ENCODE measurements around the gene RAB7B.
"Not testable (repeated sequence)": the region's sequence is repeated elsewhere in the genome, so short reads cannot be mapped to it uniquely, and the experiment has no call there.

The RAB7B gene

DNA sequence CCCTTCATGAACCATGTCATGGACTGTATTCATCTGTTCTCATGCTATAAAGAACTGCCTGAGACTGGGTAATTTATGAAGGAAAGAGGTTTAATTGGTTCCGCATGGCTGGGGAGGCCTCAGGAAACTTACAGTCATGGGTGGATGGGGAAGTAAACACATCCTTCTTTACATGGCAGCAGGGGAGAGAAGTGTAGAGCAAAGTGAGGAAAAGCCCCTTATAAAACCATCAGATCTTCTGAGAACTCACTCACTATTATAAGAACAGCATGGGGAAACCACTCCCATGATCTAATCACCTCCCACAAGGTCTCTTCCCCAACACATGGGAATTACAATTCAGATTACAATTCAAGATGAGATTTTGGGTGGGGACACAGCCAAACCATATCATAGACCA lies 6.6 kb downstream of the RAB7B start:
- not testable (repeated sequence) for ATAC-seq, DNase-seq

DNA sequence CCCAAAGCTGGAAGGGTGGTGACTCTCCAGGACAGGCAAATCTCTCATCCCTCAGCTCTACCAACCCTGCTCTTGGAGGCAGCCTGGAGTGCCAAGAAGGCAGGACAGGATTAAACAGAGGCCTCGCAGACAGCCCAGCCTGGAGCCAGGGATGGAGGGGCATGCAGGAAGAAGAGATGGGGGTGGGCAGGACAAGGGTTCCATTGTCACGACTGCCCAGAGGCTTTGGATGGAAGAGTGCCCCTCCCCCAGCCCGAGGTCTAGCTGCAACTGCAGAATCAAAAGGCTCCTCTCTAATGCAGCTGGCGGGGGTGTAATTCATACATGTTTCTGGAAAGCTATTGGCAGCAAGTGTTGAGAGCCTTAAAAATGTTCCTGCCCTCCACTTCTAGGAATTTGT lies 8.8 kb downstream of the RAB7B start:
- DNase-seq (no peak), ATAC-seq (no peak)

DNA sequence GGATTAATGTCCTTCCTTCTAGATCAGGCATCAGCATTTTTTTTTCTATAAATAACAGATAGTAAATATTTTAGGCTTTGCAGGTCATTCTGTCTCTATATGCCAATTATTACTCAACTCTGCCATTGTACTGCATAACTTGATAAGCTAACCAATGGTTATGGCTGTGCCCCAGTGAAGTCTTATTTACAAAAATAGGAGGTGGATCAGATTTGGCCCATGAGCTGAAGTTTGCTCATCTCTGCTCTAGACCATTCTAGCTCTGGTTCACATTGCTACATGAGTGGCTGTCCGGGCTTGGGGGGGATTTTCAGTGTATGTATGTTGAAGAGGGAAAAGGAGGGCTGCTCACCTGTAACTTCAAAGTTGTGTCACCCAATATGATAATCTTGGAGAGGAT lies 10.1 kb downstream of the RAB7B start:
- ATAC-seq (no peak), DNase-seq (no peak)

DNA sequence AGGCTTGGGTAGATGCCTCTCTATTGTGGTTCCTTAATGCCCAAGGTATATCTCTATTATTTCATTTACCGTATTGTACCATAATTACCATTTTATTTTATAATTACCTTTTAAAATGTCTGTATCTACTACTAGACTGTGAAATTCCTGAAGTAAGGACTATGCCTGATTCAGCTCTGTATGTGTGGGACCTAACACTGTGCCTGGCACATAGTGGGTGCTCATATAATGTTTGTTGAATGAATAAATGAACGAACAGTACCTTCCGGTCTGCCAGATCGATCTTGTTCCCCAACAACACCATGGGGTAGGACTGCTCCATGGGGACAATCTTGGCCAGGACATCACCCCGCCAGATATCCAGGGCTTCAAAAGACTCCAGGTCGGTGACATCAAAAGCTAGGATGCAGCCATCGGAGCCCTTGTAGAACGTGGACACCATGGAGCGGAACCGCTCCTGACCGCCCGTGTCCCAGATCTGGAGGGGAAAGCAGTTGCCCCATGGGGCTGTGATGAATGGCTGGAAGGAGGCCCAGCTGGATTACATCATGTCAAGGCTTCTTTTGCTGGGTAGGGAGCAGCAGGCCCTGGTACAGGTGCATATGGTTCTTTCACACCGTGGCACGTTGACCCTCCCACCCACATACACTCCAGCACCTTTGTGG lies 10.8 kb downstream of the RAB7B start:
- DNase-seq (no peak), ATAC-seq (no peak)

DNA sequence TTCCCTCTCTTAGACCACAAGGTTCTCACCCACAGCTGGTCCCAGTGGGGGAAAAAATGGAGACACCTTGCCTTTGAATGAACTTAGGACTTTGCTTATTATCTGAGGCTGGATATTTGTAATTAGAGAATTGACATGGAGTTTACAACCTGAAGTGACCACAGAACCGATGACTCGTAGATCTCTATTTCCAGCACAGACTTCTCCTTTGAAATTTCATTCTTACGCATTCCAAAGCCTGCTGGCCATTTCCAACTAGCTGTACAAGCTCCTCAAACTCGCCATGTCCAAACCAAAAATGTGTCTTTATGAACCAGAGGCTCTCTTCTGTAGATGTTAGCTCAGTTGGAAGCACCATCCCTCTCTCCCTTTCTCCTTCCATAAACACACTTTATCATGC lies 12.0 kb downstream of the RAB7B start:
- no peak for ATAC-seq
- DNase-seq = no peak

DNA sequence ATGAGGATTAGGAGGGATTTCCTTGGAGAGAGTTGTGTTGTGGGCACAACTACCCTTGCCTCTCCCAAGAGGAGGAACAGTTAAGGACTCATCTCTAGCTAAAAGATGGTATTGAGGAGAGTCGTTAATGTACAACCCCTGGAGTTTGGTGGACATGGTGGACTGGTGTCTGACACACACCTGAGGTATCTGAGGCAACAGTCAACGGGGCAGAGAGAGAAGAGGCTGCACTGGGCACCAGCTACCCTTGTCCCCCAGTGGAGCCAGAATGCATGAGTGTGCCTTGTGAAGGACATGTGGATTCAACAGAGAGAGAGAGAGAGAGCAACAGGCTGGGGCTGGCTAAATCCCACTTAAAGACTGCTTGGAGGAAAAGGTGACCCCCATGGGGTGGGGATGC lies 13.0 kb downstream of the RAB7B start:
- no peak for ATAC-seq
- DNase-seq = no peak

DNA sequence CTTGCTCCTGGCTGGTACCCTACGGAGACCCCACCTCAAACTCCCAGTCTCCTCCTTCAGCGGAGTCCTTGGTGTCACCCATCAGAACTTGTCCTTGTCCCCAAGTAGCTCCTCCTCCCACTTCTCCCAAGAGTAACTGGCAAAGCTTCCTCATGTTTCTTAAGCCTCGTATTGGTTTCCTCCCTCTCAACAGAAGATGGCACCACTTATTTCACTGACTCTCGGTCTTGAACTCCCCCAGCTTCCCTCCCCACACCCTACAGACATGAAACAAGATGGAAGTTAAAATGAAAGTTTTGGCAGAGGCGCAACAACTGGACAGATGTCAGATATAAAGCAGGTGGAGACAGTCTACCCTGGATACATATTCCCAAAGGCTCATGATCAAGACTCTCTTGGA lies 13.4 kb downstream of the RAB7B start:
- DNase-seq = no peak
- ATAC-seq = no peak

DNA sequence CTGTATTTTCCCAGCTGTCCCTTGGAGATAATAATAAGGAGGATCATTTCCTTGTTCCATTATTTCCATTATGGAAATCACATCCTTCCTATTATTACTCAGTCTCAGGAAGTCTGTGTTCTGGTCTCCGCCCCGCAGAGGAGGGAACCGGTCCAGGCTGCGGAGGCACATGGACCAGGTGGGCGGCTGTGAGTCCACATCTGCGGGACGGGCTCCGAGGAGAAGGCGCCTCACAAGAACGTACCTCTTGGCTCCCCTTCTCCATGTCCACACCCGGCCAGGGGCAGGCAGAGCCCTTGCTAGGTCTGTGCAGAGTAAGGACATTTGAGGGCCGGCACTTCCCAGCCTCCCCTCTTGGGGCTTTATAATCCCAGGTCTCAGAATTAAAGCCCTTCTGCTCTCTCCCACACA lies 14.6 kb downstream of the RAB7B start:
- no peak for ATAC-seq
- DNase-seq = no peak

DNA sequence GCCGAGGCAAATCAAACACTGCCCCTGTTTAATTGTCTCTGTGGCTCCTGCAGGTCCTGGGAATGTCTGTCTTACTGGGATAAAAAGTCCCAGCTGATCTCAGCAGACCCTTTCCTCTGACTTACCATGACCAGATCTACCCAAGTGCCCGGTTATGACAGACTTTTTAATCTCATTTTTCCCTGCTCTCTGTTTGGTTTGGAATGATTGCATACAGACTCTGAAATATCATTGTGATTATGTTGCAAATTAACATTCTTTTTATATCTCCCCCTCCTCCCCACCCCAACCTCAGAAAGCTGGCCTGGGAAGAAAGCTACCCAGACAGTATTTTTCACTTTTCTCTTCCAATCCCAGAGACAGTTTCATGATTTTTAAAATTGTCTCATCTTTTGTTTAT lies 16.3 kb downstream of the RAB7B start:
- no peak for DNase-seq
- ATAC-seq = no peak

DNA sequence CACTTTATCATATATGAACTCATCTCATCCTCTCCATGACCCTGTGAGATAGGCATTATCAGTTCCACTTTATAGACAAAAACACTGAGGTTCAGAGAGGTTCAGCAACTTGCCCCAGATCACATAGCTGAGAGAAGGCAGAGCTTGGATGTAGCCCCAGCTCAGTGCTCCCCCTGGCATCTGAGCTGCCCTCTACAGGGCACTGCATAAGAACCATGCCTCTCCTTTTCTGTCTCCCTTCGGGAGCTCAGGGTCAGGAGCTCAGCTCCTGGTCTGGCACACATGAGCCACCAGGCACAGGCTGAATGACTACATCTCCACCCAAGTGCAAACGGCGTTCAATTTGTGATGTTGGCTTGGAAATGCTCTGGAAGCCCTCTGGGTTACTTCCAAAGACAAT lies 16.9 kb downstream of the RAB7B start:
- DNase-seq (no peak), ATAC-seq (no peak)

DNA sequence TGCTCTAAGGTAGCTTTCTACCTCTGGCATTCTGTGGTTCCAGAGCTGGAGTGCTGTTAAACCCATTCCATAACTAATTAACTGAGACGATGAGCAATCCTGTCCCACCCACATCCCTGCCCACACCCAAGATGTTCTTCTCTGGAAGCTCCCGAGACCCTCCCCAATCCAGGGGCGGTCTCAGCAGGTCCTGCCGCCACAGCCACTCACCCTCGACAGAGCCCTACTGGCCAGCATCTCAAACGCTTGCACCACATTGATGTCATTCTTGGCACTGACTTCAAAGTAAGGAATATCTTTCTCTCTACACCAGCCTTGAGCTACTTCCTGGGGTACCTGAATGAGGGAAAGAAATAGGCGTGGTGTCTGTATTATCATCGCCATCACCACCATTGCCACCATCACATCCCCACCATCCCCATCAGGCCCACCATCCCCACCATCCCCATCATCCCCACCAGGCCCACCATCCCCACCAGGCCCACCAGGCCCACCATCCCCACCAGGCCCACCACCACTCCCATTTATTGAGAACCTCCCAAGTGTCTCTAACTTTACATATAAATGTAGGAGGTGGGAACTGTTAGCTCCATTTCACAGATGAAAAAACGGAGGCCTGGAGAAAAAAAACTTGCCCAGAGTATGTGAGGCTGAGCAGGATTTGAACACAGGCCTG lies 17.7 kb downstream of the RAB7B start:
- ATAC-seq (no peak), DNase-seq (no peak)

DNA sequence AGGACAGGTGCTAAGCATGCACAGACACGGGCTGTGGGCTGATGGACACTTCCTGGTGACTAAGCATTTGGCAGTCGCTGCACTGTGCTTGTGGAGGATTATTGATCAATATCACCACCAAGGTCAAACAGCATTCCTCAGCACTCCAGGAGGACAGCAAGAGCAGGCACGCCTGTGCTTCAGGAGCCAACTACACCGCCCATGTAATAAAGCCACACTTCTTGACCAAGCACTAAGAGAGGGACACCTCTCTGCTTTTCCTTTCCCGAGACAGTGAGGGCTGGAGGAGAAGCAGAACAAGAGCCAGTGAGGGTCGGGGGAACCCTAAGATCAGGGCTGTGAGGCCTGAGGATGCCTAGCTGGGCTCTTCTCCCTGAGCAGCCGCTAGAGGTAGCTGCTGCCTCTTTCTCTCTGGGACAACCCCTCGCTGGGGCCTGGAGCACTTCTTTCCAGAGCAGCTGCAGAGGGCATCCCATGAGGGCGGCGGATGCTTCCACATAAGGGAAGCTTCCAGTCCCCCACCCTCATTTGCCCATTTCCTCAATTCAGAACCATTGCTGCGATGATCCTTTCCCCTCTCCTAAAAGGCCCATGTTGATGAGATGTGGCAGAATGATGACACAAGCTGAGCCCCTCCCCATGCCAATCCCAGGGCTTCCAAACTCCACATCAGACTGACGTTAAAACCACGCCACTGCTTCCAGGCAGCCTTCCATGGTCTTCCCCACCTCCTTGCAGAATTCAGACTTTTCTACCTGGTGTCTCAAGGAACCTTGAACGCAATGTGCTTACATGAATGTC lies 19.1 kb downstream of the RAB7B start:
- ATAC-seq (peak; percentile 71), DNase-seq (peak; percentile 44)

DNA sequence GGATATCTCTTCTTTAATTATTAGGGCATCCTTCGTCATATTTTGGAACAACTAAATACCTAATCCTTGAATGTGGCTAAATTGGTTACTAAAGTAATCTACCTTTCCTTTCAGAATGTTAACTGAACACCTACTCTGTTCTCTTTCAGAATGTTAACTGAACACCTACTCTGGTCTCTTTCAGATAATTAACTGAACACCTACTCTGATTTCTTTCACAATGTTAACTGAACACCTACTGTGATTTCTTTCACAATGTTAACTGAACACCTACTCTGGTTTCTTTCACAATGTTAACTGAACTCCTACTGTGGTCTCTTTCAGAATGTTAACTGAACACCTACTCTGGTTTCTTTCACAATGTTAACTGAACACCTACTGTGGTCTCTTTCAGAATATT lies 21.9 kb downstream of the RAB7B start:
- ATAC-seq = no peak
- DNase-seq = no peak

DNA sequence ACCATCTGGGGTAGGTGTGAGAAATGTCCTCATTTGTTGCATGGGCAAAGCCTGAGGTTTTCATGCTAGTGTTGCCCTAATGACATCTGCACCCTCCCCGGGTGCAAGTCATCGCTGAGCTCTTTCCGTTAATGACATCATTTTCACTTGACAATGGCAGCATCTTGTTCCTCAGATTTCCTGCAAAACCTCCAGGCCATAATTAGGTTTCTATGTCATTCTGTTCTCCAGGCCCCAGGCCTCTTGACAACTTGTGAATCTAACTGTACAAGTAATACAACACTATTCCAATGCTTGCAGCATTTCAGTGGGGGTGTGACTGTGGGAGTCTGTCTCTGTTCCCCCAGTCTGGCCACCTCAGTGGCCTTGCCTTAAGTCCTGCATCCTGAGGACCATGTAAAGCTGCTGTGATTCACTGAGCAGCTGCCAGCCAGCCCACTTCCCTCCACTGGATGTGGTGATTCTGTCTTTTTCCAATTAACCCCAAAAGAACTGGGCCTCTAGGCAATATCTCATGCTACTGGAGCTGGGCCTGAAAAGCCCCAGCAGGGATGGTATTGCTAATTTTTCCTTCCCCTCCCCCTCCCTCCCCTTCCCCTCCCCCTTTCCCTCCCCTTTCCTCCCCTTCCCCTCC lies 22.8 kb downstream of the RAB7B start:
- no peak for ATAC-seq
- no peak for DNase-seq

DNA sequence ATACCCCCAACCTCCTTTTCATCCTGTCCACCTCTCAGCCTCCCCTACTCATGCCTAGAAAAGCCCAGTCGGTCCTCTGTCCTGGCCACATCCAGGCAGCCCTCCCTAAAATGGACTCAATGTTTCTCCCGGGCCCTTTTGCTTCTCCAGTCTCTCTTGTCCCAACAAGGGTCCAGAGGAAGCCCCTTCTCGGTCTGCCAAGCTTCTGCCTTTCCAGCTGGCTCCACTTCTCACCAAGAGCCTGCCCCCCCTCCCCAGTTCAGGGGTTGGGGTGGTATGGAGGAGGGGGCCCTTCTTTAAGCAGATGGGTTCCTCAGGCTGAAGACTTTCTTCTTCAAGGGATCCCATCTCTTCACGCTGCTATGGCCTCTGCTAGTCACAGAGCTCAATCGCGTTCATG lies 23.9 kb downstream of the RAB7B start:
- DNase-seq (no peak), ATAC-seq (no peak)

DNA sequence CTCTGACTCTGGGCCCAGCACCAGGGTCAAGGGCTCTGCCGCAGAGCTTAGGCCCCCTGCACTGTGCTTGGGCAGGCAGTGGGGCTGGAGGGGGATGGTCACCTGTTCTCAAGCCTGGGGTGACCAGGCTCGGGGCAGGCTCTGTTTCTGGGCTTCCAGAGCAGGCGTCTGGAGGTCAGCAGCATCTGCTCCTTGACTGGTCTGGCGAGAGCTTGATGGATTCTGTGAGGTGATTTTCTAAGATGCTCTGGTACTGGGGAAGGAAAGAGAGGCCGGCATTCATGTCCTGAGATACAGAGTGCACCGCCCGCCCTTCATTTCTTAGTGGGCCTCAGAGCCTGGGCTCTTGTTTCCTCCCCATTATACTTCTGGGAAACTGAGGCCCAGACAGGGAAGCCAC lies 24.5 kb downstream of the RAB7B start:
- no peak for DNase-seq
- ATAC-seq = no peak

DNA sequence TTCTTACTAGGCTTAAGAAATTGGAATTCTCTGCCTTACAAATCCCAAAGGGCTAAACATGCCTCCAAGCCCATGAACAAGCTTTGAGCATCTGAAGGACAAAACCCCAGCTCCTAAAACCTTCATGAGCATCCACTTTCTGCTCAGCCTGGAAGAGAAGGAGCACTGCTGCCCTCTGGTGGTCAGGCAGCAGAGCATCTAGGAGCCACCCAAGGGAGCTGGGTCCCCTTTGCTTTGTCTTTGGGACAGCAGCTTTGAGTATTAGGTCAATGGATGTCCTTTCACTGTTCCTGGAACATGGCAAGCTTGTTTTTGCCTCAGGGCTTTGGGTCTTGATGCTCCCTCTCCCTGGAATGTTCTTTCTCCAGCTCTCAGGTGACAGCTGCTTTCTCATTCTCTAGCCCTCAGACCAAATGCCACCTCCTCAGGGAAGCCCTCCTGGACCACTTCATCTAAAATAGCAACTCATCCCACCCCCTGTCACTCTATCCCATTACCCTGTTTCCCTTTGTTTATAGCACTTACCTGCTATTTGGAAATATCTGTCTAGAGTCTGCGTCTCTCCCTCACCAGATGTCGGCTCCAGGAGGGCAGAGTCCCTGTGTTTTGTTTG lies 25.7 kb downstream of the RAB7B start:
- DNase-seq (peak; percentile 83), ATAC-seq (peak; percentile 71)

DNA sequence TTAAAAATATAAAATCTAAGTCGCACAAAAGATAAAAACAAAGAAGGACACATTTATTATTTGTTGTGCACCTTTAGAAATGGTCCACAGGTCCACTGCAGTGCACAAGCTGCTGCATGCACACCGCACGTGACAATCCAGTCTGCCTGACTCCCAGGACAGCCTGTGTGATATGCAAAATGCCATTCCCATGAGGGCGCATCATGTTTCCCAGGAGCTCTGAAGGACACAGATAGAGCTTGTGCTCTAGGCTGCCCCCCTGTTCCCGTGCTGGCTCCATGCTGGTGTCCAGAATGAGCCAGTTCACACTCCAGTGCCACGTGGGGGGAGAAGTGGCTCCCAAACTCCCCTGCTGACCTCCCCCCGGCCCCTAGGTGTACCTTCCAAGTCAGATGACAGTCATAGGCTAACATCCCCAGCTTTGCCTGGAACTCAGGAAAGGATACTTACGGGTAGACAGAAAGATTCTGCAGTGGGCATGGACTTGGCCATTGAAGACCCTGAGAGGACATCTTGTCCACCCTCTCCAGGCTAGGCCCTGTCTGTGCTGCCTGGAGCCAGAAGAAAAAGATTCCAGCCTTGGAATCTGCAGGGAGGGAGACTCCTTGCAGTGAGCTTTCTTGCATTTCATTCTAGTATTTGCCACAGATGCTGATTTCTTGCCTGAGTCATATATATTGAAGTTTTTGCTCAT lies 26.3 kb downstream of the RAB7B start:
- no peak for ATAC-seq
- DNase-seq = no peak

DNA sequence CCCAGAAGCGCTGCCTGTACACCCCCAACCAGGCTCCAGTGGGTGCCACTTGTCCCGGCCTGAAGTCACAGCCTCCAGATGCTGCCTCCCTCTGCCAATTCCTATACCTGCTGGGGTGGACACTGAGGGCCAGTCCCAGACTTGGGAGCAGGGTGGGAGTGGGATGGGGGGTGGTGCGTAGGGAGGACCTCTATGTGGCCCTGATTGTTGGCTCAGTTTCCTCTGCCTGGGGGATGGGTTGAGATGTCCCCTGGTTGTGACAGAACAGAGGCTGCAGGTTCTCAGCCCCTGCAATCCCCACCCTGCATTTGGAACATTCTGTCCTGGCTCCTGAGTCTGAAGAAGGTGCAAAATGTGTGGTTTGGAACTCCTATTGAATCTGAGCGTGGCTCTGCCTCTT lies 27.2 kb downstream of the RAB7B start:
- no peak for ATAC-seq

DNA sequence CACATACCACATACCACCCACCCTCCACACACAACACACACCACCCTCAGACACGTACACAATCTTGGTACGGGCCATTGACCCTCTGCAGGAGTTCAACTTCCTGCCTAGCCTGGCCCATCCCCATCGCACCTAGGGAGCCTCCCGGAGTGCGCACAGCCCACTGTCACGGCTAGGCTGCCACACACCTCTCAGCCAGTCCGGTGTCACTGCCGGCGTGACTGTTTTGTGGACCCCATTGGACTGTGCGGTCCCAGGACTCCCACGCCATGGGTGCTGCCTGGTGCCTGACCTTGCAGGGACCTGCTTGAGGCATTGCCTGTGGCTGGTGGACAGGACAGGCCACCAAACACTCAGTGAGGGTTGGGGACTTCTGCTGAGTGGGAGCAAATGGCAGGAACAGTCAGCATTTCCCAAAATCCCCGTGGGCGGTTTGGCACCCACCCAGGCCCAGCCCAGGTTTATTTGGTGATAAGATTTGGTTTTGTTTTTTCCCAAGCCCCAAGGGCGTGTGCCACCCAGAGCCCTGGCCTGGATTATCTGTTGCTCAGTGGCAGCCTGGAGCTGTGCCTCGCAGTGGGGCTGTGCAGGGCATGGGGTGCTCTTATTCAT lies 27.7 kb downstream of the RAB7B start:
- no peak for ATAC-seq
- DNase-seq = no peak

More for the DNA sequence above, 27.2 kb downstream of the RAB7B start:
- no peak for DNase-seq

DNA sequence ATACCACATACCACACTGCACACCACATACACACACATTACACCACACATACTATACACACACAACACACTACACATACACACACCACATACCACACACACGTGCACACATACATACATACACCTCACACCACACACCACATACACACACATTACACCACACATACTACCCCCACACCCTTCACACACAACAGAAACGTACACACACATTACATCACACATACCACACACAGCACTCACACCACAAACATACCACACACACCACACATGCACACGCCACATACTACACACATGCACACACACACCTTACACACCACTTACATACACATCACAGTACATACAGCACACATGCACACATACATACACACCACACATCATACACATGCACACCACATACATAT lies 28.5 kb downstream of the RAB7B start:
- ATAC-seq = no peak
- DNase-seq = no peak
